ENCODE results near the gene MGME1.

DNA sequence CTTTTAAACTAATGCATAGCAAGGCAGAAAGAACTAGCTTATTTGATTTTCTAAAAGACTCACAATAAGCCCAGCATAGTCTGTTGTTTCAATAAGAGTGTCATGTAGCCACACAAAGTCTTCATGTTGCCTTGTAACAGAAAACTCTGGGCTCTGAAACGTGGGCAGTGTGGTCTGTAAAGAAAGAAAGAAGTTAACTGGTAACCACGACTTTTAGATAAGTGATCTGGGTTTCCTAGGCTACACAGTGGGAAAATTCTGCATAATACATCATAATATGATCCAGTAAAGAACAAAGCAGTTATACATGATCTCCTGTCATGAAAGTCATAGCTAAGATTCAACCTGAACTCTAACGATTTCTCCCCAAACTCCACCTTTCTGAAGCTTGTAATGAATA lies 13.5 kb upstream of the MGME1 start:
- TF ChIP-seq, protein P1, sequence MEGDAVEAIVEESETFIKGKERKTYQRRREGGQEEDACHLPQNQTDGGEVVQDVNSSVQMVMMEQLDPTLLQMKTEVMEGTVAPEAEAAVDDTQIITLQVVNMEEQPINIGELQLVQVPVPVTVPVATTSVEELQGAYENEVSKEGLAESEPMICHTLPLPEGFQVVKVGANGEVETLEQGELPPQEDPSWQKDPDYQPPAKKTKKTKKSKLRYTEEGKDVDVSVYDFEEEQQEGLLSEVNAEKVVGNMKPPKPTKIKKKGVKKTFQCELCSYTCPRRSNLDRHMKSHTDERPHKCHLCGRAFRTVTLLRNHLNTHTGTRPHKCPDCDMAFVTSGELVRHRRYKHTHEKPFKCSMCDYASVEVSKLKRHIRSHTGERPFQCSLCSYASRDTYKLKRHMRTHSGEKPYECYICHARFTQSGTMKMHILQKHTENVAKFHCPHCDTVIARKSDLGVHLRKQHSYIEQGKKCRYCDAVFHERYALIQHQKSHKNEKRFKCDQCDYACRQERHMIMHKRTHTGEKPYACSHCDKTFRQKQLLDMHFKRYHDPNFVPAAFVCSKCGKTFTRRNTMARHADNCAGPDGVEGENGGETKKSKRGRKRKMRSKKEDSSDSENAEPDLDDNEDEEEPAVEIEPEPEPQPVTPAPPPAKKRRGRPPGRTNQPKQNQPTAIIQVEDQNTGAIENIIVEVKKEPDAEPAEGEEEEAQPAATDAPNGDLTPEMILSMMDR (conservative IDR thresholded peaks at IDR 0.05; ENCODE audit: low read length) = no peak
- no peak for TF ChIP-seq EZH2phosphoT487 (IDR thresholded peaks at IDR 0.05; ENCODE audit: borderline replicate concordance)

Measured in Loucy (cell line).